H9 (cell line): ENCODE measurements around the gene SLC25A22. TPM values are rescaled to one million over a fixed set of nuclear protein-coding genes. Genes with fewer than 3 reads are reported as not detected.

Source experiments
- DNase-seq: peaks from one replicate; pipeline ENCODE4 v3.0.0-alpha.2; 2017
- H2AFZ ChIP-seq: one replicate; pipeline ENCODE4 v1.6.1; 2013; ENCODE audit warnings: mild to moderate bottlenecking, low read length, control low read depth, moderate library complexity
- H2AK5ac ChIP-seq: 2 replicates; pipeline ENCODE4 v1.6.1; 2013; ENCODE audit warnings: low read length, control low read depth, mixed read lengths; ENCODE audit not compliant: insufficient read length
- H2BK120ac ChIP-seq: one replicate; pipeline ENCODE4 v1.6.1; 2013; ENCODE audit warnings: low read depth, mild to moderate bottlenecking, low read length, control low read depth, inconsistent platforms; ENCODE audit not compliant: poor library complexity, severe bottlenecking
- H2BK12ac ChIP-seq: 2 replicates; pipeline ENCODE4 v1.6.1; 2013; ENCODE audit warnings: low read length, control low read depth, mixed read lengths, low read depth; ENCODE audit not compliant: insufficient read length
- H2BK15ac ChIP-seq: 2 replicates; pipeline ENCODE4 v1.6.1; 2013; ENCODE audit warnings: low read depth, low read length, control low read depth
- H2BK20ac ChIP-seq: one replicate; pipeline ENCODE4 v1.6.1; 2013; ENCODE audit warnings: low read depth, mild to moderate bottlenecking, low read length, control low read depth, inconsistent platforms; ENCODE audit not compliant: poor library complexity, severe bottlenecking
- H2BK5ac ChIP-seq: 2 replicates; pipeline ENCODE4 v1.6.1; 2013; ENCODE audit warnings: low read length, control low read depth, mixed read lengths; ENCODE audit not compliant: insufficient read length
- H3K14ac ChIP-seq: 2 replicates; pipeline ENCODE4 v1.6.1; 2013; ENCODE audit warnings: low read length, control low read depth; ENCODE audit not compliant: insufficient read depth
- H3K18ac ChIP-seq: 2 replicates; pipeline ENCODE4 v1.6.1; 2013; ENCODE audit warnings: low read depth, mild to moderate bottlenecking, mixed read lengths, low read length, control low read depth; ENCODE audit not compliant: insufficient read length
- H3K23ac ChIP-seq: 2 replicates; pipeline ENCODE4 v1.6.1; 2013; ENCODE audit warnings: low read length, control low read depth, mixed read lengths, low read depth; ENCODE audit not compliant: insufficient read length
- H3K23me2 ChIP-seq: 2 replicates; pipeline ENCODE4 v1.6.1; 2013; ENCODE audit warnings: low read depth, mild to moderate bottlenecking, mixed read lengths, low read length, control low read depth; ENCODE audit not compliant: insufficient read length, poor library complexity, severe bottlenecking
- H3K27ac ChIP-seq: 2 replicates; pipeline ENCODE4 v1.5.1; 2013; ENCODE audit warnings: low read length, control low read depth, mixed read lengths, low read depth; ENCODE audit not compliant: insufficient read length
- H3K27me3 ChIP-seq: 2 replicates; pipeline ENCODE4 v1.6.1; 2013; ENCODE audit warnings: low read length, control low read depth, inconsistent platforms; ENCODE audit not compliant: insufficient read depth
- H3K4ac ChIP-seq: 2 replicates; pipeline ENCODE4 v1.6.1; 2013; ENCODE audit warnings: low read depth, mild to moderate bottlenecking, control low read depth, inconsistent platforms, low read length, moderate library complexity
- H3K4me1 ChIP-seq: 2 replicates; pipeline ENCODE4 v1.6.1; 2013; ENCODE audit warnings: low read length, control low read depth, inconsistent platforms; ENCODE audit not compliant: insufficient read depth
- H3K4me2 ChIP-seq: 2 replicates; pipeline ENCODE4 v1.6.1; 2013; ENCODE audit warnings: low read length, control low read depth, mixed read lengths; ENCODE audit not compliant: insufficient read length, insufficient read depth
- H3K56ac ChIP-seq: 2 replicates; pipeline ENCODE4 v1.6.1; 2013; ENCODE audit warnings: low read depth, mild to moderate bottlenecking, mixed read lengths, low read length, control low read depth; ENCODE audit not compliant: insufficient read length
- H3K79me1 ChIP-seq: 2 replicates; pipeline ENCODE4 v1.6.1; 2013; ENCODE audit warnings: low read depth, mild to moderate bottlenecking, moderate library complexity, low read length, control low read depth, inconsistent platforms; ENCODE audit not compliant: insufficient read depth, poor library complexity, severe bottlenecking
- H3K79me2 ChIP-seq: 2 replicates; pipeline ENCODE4 v1.6.1; 2013; ENCODE audit warnings: low read length, control low read depth, inconsistent platforms; ENCODE audit not compliant: insufficient read depth
- H3K9ac ChIP-seq: 2 replicates; pipeline ENCODE4 v1.6.1; 2013; ENCODE audit warnings: low read length, control low read depth, mixed read lengths; ENCODE audit not compliant: insufficient read length; ENCODE audit errors: extremely low read depth
- H3K9me3 ChIP-seq: one replicate; pipeline ENCODE4 v1.6.1; 2013; ENCODE audit warnings: low read depth, low read length, inconsistent platforms; ENCODE audit not compliant: control insufficient read depth
- H3T11ph ChIP-seq: one replicate; pipeline ENCODE4 v1.6.1; 2013; ENCODE audit warnings: mild to moderate bottlenecking, low read length, control low read depth, inconsistent platforms
- H4K20me1 ChIP-seq: one replicate; pipeline ENCODE4 v1.6.1; 2013; ENCODE audit not compliant: control insufficient read depth, insufficient read length, insufficient read depth
- H4K5ac ChIP-seq: 2 replicates; pipeline ENCODE4 v1.6.1; 2013; ENCODE audit warnings: low read depth, mild to moderate bottlenecking, mixed read lengths, low read length, control low read depth; ENCODE audit not compliant: insufficient read length
- H4K8ac ChIP-seq: replicated peaks from 2 replicates; pipeline ENCODE4 v1.6.1; 2013; ENCODE audit warnings: low read length, control low read depth, mixed read lengths, low read depth; ENCODE audit not compliant: insufficient read length
- H4K91ac ChIP-seq: 2 replicates; pipeline ENCODE4 v1.6.1; 2013; ENCODE audit warnings: low read depth, mild to moderate bottlenecking, moderate library complexity, mixed read lengths, low read length, control low read depth; ENCODE audit not compliant: insufficient read length
- H3K27ac Mint-ChIP-seq, 3 experiments: 2 replicates in 2 of 3; 3 replicates in 1 of 3; pipeline ENCODE4 v1.8.0; 2020 to 2021; ENCODE audit warnings: mixed read lengths in 3 of 3, mild to moderate bottlenecking in 1 of 3, moderate library complexity in 1 of 3
- H3K27me3 Mint-ChIP-seq: 2 replicates; pipeline ENCODE4 v1.8.0; 2021; ENCODE audit warnings: low read depth, mild to moderate bottlenecking, moderate library complexity, mixed read lengths
- H3K36me3 Mint-ChIP-seq, 3 experiments: 2 replicates in 2 of 3; 3 replicates in 1 of 3; pipeline ENCODE4 v1.8.0; 2020 to 2021; ENCODE audit warnings: low read depth in 3 of 3, mixed read lengths in 3 of 3; ENCODE audit not compliant: insufficient read depth in 1 of 3
- H3K4me1 Mint-ChIP-seq, 2 experiments: 2 replicates each; pipeline ENCODE4 v1.8.0; 2020; ENCODE audit warnings: mixed read lengths in 2 of 2
- H3K4me3 Mint-ChIP-seq, 2 experiments: 2 replicates in 1 of 2; 3 replicates in 1 of 2; pipeline ENCODE4 v1.8.0; 2020 to 2021; ENCODE audit warnings: mild to moderate bottlenecking in 2 of 2, mixed read lengths in 2 of 2, moderate library complexity in 1 of 2
- H3K9me3 Mint-ChIP-seq, 2 experiments: 2 replicates in 1 of 2; 3 replicates in 1 of 2; pipeline ENCODE4 v1.8.0; 2020; ENCODE audit warnings: mild to moderate bottlenecking in 2 of 2, mixed read lengths in 2 of 2, moderate library complexity in 1 of 2
- WGBS: extraction: QIAGEN DNeasy Blood & Tissue Kit; methylation state at CpG from one replicate; pipeline ENCODE4 v1.1.7; 2013; ENCODE audit warnings: missing lambda C conversion rate, low lambda C conversion rate, mixed read lengths; ENCODE audit not compliant: insufficient read length; ENCODE audit errors: extremely low coverage; 5-methylcytosine and 5-hydroxymethylcytosine counted together
- total RNA-seq: library from RNA; stranded (reverse); gene quantifications from 2 replicates; pipeline ENCODE4 v1.2.1, GENCODE V29; 2021
- TF ChIP-seq, protein P1 (sequence below): fragments of 200-600 bp; sonication (generic); conservative IDR thresholded peaks from 3 replicates; pipeline ENCODE4 v1.8.0; 2021; ENCODE audit warnings: antibody characterized with exemption, mild to moderate bottlenecking

Gene SLC25A22
- total RNA-seq, 1 experiment from 2014 or later, result 51.9 TPM

DNA sequence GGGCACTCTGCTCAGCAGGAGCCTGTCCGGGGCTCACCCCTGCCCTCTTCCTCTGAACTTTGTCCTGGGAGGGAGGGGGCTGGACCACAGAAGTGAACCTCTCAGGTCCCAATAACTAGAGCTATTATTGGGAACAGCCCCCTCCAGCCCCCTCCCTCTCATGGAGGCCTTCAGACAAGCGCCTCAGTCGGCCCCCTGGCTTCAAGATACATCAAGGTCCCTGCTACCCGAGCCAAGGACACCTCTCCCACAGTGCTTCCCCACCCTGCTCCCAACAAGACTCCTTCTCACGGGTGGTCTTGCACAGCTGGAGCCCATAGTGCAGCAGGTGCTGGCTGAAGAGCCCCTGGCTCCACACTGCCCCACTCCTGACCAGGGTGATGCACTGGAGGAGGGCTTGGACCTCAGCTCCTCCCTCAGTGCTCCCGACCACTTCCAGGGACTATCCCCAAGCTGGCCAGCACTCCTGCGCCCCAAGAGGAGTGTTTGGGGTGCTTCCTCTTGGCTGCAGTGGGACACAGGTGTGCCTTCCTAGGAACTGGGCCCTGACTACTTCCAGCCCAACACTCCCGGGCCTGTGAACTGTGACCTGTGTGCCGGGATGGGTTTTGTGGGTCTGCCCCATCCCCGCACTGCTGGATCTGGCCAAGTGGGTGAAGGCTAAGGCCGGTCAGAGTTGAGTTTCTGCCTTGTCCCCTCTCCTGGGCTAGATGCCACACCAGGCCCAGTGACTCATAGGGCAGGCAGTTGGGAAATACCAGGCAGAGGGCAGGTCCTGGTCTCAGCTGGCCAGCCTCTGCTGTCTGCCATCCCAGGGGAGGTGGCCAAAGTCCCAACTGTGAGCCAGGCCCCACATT, 22.8 kb upstream of the SLC25A22 start:
- no peak overlapping the region for H2BK12ac ChIP-seq
- H4K5ac ChIP-seq, result no peak overlapping the region
- H3K14ac ChIP-seq, result no peak overlapping the region
- no peak overlapping the region for H2BK120ac ChIP-seq
- no peaks in the 10 kb centered on the region for H3K9me3 ChIP-seq
- H2BK15ac ChIP-seq, result no peak overlapping the region
- H2BK20ac ChIP-seq, result no peak overlapping the region
- H3K79me2 ChIP-seq, result no peaks in the 10 kb centered on the region
- no peak overlapping the region for H3K56ac ChIP-seq
- Mint-ChIP-seq H3K36me3 (peaks cover 2 to 26% (median 13%) of the 10 kb centered on the region in 3 experiments; a peak in 6 of 7 replicates), H3K27ac (peak overlapping the region in 1 of 3 experiments; percentile 80; a peak in 1 of 7 replicates), H3K4me3 (peak overlapping the region; percentile 76 to 87), H3K27me3 (peaks cover 4% of the 10 kb centered on the region), H3K4me1 (peaks cover 11 to 28% of the 10 kb centered on the region in 2 experiments), H3K9me3 (no peaks in the 10 kb centered on the region; a peak in 1 of 5 replicates)
- no peak overlapping the region for H2BK5ac ChIP-seq
- no peak overlapping the region for H3K18ac ChIP-seq
- H2AK5ac ChIP-seq, result no peak overlapping the region
- no peak overlapping the region for H3K4ac ChIP-seq
- no peak overlapping the region for H3K27ac ChIP-seq
- no peaks in the 10 kb centered on the region for H3K4me1 ChIP-seq
- H4K91ac ChIP-seq, result no peak overlapping the region
- H3K27me3 ChIP-seq, result no peaks in the 10 kb centered on the region
- no peak overlapping the region for H3K23ac ChIP-seq
- H3K9ac ChIP-seq, result no peak overlapping the region
- TF ChIP-seq, protein P1, sequence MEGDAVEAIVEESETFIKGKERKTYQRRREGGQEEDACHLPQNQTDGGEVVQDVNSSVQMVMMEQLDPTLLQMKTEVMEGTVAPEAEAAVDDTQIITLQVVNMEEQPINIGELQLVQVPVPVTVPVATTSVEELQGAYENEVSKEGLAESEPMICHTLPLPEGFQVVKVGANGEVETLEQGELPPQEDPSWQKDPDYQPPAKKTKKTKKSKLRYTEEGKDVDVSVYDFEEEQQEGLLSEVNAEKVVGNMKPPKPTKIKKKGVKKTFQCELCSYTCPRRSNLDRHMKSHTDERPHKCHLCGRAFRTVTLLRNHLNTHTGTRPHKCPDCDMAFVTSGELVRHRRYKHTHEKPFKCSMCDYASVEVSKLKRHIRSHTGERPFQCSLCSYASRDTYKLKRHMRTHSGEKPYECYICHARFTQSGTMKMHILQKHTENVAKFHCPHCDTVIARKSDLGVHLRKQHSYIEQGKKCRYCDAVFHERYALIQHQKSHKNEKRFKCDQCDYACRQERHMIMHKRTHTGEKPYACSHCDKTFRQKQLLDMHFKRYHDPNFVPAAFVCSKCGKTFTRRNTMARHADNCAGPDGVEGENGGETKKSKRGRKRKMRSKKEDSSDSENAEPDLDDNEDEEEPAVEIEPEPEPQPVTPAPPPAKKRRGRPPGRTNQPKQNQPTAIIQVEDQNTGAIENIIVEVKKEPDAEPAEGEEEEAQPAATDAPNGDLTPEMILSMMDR, result no peak
- H4K20me1 ChIP-seq, result no peaks in the 10 kb centered on the region
- no CpG with 5 or more reads among the region's 11 CpGs for WGBS
- H3K23me2 ChIP-seq, result peaks cover 5% of the 10 kb centered on the region
- no peak overlapping the region for H3T11ph ChIP-seq
- H4K8ac ChIP-seq, result no peak overlapping the region
- no peak overlapping the region for H2AFZ ChIP-seq
- peak overlapping the region; percentile 46 for H3K4me2 ChIP-seq
- DNase-seq, result no peak
- no peaks in the 10 kb centered on the region for H3K79me1 ChIP-seq
